Rectal smooth muscle tissue (tissue), 1 donor: ENCODE results near the gene ASIC1.
A peak's percentile ranks its signal among the peaks of the same experiment; 100 is the strongest.

Experiments
- H3K27ac ChIP-seq: one replicate; pipeline ENCODE4 v1.7.0; 2013; ENCODE audit warnings: low read depth, low read length, inconsistent platforms
- H3K27me3 ChIP-seq: one replicate; pipeline ENCODE4 v1.7.0; 2013; ENCODE audit warnings: low read length; ENCODE audit not compliant: control insufficient read depth, insufficient read depth
- H3K36me3 ChIP-seq: one replicate; pipeline ENCODE4 v1.7.0; 2013; ENCODE audit warnings: low read length; ENCODE audit not compliant: control insufficient read depth, insufficient read depth
- H3K4me1 ChIP-seq: one replicate; pipeline ENCODE4 v1.7.0; 2013; ENCODE audit warnings: low read length; ENCODE audit not compliant: control insufficient read depth, insufficient read depth
- H3K4me3 ChIP-seq: one replicate; pipeline ENCODE4 v1.7.0; 2013; ENCODE audit warnings: low read length
- H3K9ac ChIP-seq: one replicate; pipeline ENCODE4 v1.7.0; 2013; ENCODE audit warnings: low read length

Gene ASIC1

GRCh38 chr12:50101663-50102062, 44.3 kb downstream of the ASIC1 start:
- no peak overlapping the region for H3K27ac ChIP-seq
- no peak overlapping the region for H3K9ac ChIP-seq

GRCh38 chr12:50102131-50102531, 44.7 kb downstream of the ASIC1 start:
- Histone ChIP-seq H3K27me3 (no peaks in the 10 kb centered on the region), H3K27ac (no peak overlapping the region), H3K36me3 (peaks cover 16% of the 10 kb centered on the region), H3K4me3 (no peak overlapping the region), H3K9ac (no peak overlapping the region), H3K4me1 (peaks cover 3% of the 10 kb centered on the region)

More at GRCh38 chr12:50101663-50102062, 44.3 kb downstream of the ASIC1 start:
- Histone ChIP-seq H3K36me3 (peaks cover 20% of the 10 kb centered on the region), H3K4me3 (no peak overlapping the region), H3K27me3 (no peaks in the 10 kb centered on the region), H3K4me1 (peaks cover 3% of the 10 kb centered on the region)

- no peaks in the 10 kb centered on the region for H3K27me3 ChIP-seq
- peaks cover 16% of the 10 kb centered on the region for H3K36me3 ChIP-seq
- H3K4me3 ChIP-seq = no peak overlapping the region
- no peak overlapping the region for H3K27ac ChIP-seq
- H3K9ac ChIP-seq = no peak overlapping the region
- H3K4me1 ChIP-seq = peaks cover 3% of the 10 kb centered on the region
Observed at GRCh38 chr12:50102646-50103309, 45.4 kb downstream of the ASIC1 start.

- Histone ChIP-seq H3K27me3 (no peaks in the 10 kb centered on the region), H3K4me1 (peaks cover 3% of the 10 kb centered on the region)
Observed at GRCh38 chr12:50103351-50103750, 46.0 kb downstream of the ASIC1 start.

GRCh38 chr12:50103767-50104321, 46.4 kb downstream of the ASIC1 start, which contains the start of gene GPD1:
GPD1 (plus strand) TSS chr12:50104008; CDS start chr12:50104051, 43 bp downstream.
- peaks cover 5% of the 10 kb centered on the region for H3K36me3 ChIP-seq
- H3K4me3 ChIP-seq = peak within 1 kb of the TSS; percentile 47
- no peak within 1 kb of the TSS for H3K27ac ChIP-seq
- peaks cover 3% of the 10 kb centered on the region for H3K4me1 ChIP-seq
- no peaks in the 10 kb centered on the region for H3K27me3 ChIP-seq
- H3K9ac ChIP-seq = peak within 1 kb of the TSS; percentile 25

More at GRCh38 chr12:50103351-50103750, 46.0 kb downstream of the ASIC1 start:
- H3K36me3 ChIP-seq = peaks cover 10% of the 10 kb centered on the region
- H3K27ac ChIP-seq = no peak overlapping the region
- H3K4me3 ChIP-seq = peak overlapping the region; percentile 47
- no peak overlapping the region for H3K9ac ChIP-seq

GRCh38 chr12:50104417-50105366, 47.3 kb downstream of the ASIC1 start:
- H3K9ac ChIP-seq = no peak overlapping the region
- no peaks in the 10 kb centered on the region for H3K27me3 ChIP-seq
- no peak overlapping the region for H3K4me3 ChIP-seq
- no peak overlapping the region for H3K27ac ChIP-seq
- no peaks in the 10 kb centered on the region for H3K36me3 ChIP-seq
- peaks cover 3% of the 10 kb centered on the region for H3K4me1 ChIP-seq

GRCh38 chr12:50105913-50106450, 48.6 kb downstream of the ASIC1 start:
- no peaks in the 10 kb centered on the region for H3K36me3 ChIP-seq
- H3K27me3 ChIP-seq = no peaks in the 10 kb centered on the region
- H3K27ac ChIP-seq = no peak overlapping the region
- no peak overlapping the region for H3K4me3 ChIP-seq
- no peak overlapping the region for H3K9ac ChIP-seq
- peaks cover 3% of the 10 kb centered on the region for H3K4me1 ChIP-seq

- H3K27me3 ChIP-seq = no peaks in the 10 kb centered on the region
- H3K4me1 ChIP-seq = peaks cover 3% of the 10 kb centered on the region
- H3K9ac ChIP-seq = no peak overlapping the region
- H3K36me3 ChIP-seq = no peaks in the 10 kb centered on the region
- H3K27ac ChIP-seq = no peak overlapping the region
- no peak overlapping the region for H3K4me3 ChIP-seq
Observed at GRCh38 chr12:50106907-50107306, 49.5 kb downstream of the ASIC1 start.

- H3K9ac ChIP-seq = no peak overlapping the region
- H3K27ac ChIP-seq = no peak overlapping the region
- no peaks in the 10 kb centered on the region for H3K27me3 ChIP-seq
- no peak overlapping the region for H3K4me3 ChIP-seq
- peaks cover 3% of the 10 kb centered on the region for H3K4me1 ChIP-seq
- no peaks in the 10 kb centered on the region for H3K36me3 ChIP-seq
Observed at GRCh38 chr12:50107416-50108268, 50.2 kb downstream of the ASIC1 start.

- Histone ChIP-seq H3K9ac (no peak overlapping the region), H3K36me3 (no peaks in the 10 kb centered on the region), H3K27ac (no peak overlapping the region), H3K4me1 (peaks cover 4% of the 10 kb centered on the region), H3K4me3 (no peak overlapping the region), H3K27me3 (no peaks in the 10 kb centered on the region)
Observed at GRCh38 chr12:50109319-50109718, 51.9 kb downstream of the ASIC1 start.

GRCh38 chr12:50110127-50110761, 52.8 kb downstream of the ASIC1 start:
- H3K27me3 ChIP-seq = no peaks in the 10 kb centered on the region
- H3K4me1 ChIP-seq = peaks cover 4% of the 10 kb centered on the region
- peak overlapping the region; percentile 35 for H3K4me3 ChIP-seq
- H3K9ac ChIP-seq = no peak overlapping the region
- H3K36me3 ChIP-seq = no peaks in the 10 kb centered on the region
- H3K27ac ChIP-seq = peak overlapping the region; percentile 41
